Vagina (tissue), 2 donors: ENCODE results near the gene CCT5.

Experiments used
- POLR2A ChIP-seq, 2 donors: fragments of 450-650 bp; IDR thresholded peaks; one replicate each; pipeline ENCODE4 v1.6.1; 2017; ENCODE audit warnings: antibody characterized with exemption in 2 of 2, mild to moderate bottlenecking in 2 of 2, moderate library complexity in 2 of 2
- TF ChIP-seq, protein P1 (sequence below), 3 experiments: fragments of 450-650 bp in 2 of 3; fragments of 200-600 bp in 1 of 3; sonication (generic) in 1 of 3; IDR thresholded peaks; one replicate each; pipeline ENCODE4 v1.5.1; 2017 to 2019; ENCODE audit warnings: antibody characterized with exemption in 3 of 3, mild to moderate bottlenecking in 2 of 3, moderate library complexity in 2 of 3

DNA sequence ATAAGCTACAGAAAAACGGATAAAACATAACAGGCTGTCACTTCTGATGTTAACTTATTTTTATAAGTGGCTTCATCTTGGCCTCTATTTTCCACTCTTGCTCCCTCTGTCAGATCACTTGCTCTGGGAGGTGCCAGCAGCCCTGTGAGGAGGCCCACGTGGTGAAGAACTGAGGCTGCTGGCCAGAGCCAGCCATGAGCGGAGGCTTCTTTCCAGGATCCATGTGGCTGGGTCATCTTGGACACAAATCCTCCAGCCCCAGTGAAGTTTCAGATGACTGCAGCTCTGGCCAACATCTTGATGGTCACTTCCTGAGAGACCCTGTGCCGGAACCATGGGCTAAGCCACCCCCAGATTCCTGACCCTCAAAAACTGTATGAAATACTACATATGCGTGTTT lies 65.1 kb downstream of the CCT5 start:
- TF ChIP-seq, protein P1, sequence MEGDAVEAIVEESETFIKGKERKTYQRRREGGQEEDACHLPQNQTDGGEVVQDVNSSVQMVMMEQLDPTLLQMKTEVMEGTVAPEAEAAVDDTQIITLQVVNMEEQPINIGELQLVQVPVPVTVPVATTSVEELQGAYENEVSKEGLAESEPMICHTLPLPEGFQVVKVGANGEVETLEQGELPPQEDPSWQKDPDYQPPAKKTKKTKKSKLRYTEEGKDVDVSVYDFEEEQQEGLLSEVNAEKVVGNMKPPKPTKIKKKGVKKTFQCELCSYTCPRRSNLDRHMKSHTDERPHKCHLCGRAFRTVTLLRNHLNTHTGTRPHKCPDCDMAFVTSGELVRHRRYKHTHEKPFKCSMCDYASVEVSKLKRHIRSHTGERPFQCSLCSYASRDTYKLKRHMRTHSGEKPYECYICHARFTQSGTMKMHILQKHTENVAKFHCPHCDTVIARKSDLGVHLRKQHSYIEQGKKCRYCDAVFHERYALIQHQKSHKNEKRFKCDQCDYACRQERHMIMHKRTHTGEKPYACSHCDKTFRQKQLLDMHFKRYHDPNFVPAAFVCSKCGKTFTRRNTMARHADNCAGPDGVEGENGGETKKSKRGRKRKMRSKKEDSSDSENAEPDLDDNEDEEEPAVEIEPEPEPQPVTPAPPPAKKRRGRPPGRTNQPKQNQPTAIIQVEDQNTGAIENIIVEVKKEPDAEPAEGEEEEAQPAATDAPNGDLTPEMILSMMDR (IDR thresholded peaks at IDR 0.05) = no peak
- no peak for TF ChIP-seq POLR2A (IDR thresholded peaks at IDR 0.05)
